ENCODE data around the gene MEF2D.

DNA sequence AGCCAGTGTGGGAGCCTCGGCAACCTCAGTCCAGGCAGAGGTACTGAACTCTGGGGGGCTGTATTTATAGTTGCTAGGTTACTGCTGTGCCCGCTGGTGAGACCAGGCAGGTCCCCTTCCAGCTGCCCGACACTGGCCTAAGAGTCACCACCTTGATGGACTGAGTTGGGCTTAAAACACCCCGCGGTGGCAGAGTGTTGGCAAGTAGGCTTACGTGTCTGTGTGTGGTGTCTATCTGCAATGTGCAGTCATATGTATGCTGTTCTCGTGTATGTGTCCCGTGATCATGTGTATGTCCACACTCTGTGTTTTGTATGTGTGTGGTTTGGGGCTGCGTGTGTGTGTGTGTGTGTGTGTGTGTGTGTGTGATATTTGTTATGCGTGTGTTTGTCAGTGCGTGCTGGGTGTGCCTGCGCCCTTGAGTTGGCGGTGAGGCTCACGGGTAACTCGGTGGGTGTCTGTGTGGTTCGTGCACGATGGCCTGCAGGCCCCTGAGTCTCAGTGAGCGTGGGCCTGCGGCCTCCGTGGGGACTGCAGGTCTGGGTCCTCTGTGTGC lies 65.5 kb downstream of the MEF2D start:
- TF ChIP-seq, protein P1, sequence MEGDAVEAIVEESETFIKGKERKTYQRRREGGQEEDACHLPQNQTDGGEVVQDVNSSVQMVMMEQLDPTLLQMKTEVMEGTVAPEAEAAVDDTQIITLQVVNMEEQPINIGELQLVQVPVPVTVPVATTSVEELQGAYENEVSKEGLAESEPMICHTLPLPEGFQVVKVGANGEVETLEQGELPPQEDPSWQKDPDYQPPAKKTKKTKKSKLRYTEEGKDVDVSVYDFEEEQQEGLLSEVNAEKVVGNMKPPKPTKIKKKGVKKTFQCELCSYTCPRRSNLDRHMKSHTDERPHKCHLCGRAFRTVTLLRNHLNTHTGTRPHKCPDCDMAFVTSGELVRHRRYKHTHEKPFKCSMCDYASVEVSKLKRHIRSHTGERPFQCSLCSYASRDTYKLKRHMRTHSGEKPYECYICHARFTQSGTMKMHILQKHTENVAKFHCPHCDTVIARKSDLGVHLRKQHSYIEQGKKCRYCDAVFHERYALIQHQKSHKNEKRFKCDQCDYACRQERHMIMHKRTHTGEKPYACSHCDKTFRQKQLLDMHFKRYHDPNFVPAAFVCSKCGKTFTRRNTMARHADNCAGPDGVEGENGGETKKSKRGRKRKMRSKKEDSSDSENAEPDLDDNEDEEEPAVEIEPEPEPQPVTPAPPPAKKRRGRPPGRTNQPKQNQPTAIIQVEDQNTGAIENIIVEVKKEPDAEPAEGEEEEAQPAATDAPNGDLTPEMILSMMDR (IDR thresholded peaks at IDR 0.05), result no peak
- no peak for TF ChIP-seq POLR2AphosphoS5 (IDR thresholded peaks at IDR 0.05)

Measured in stomach (tissue), 4 donors.